ENCODE measurements around the gene ACTR1A.
"Not testable (repeated sequence)": the region's sequence is repeated elsewhere in the genome, so short reads cannot be mapped to it uniquely, and the experiment has no call there.

ACTR1A gene

DNA sequence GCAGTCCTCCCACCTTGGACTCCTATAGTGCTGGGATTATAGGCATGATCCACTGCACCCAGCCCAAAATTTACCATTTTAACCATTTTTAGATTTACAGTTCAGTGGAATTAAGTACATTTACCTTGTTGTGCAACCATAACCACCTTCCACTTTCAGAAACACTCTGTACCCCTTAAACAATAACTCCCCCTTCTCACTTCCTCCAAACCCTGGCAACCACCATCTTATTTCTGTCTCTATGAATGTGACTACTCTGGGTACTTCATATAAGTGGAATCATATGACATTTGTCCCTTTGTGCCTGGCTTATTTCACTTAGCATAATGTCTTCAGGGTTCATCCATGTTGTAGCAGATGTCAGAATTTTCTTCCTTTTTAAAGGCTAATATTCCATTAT lies 34.9 kb upstream of the ACTR1A start:
- H3K4me3 ChIP-seq (ENCODE audit: low read depth in 1 of 2, low read length in 2 of 2) = no peak overlapping the region
- no peaks in the 10 kb centered on the region for H3K27me3 ChIP-seq (ENCODE audit: low read depth, low read length)
- peaks cover 0 to 4% of the 10 kb centered on the region in 2 donors for H3K36me3 ChIP-seq (ENCODE audit: control insufficient read depth in 1 of 2, insufficient read depth in 2 of 2, low read length in 2 of 2)
- no peaks in the 10 kb centered on the region for H3K9me3 ChIP-seq (ENCODE audit: control insufficient read depth in 1 of 2, low read length in 2 of 2)
- H3K27ac ChIP-seq (ENCODE audit: low read length) = no peak overlapping the region
- no peaks in the 10 kb centered on the region for H3K4me1 ChIP-seq (ENCODE audit: control insufficient read depth in 1 of 2, insufficient read depth in 2 of 2, low read length in 2 of 2)

DNA sequence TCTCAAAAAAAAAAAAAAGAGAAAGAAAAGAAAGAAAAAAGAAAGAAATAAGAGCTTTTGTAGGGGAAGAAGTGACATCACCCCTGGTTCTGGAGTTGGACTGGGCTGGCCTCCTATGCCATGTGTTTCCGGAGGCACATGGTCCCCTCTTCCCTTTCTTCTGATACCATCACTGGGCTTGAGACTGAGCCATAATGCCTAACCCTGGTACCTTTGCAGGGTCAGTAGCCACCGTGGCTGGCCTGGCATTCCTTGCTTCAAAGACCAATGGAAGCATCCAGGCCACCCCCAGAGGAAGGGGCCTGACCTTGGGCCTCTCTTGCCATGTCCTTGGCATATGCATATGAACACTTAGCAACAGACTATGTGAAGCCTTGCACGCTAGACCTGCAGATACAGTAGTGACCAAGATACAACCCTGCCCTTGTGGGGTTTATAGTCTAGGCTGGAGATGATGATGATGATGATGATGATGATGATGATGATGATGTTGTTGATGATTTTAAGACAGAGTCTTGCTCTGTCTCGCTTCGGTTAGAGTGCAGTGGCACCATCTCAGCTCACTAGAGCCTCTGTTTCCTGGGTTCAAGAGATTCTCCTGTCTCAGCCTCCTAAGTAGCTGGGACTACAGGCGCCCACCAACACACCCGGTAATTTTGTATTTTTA lies 33.1 kb upstream of the ACTR1A start:
- Histone ChIP-seq H3K4me1 (ENCODE audit: control insufficient read depth in 1 of 2, insufficient read depth in 2 of 2, low read length in 2 of 2) (no peaks in the 10 kb centered on the region), H3K27me3 (ENCODE audit: low read depth, low read length) (no peaks in the 10 kb centered on the region), H3K27ac (ENCODE audit: low read length) (no peak overlapping the region), H3K9me3 (ENCODE audit: control insufficient read depth in 1 of 2, low read length in 2 of 2) (no peaks in the 10 kb centered on the region), H3K4me3 (ENCODE audit: low read depth in 1 of 2, low read length in 2 of 2) (no peak overlapping the region), H3K36me3 (ENCODE audit: control insufficient read depth in 1 of 2, insufficient read depth in 2 of 2, low read length in 2 of 2) (peaks cover 0 to 4% of the 10 kb centered on the region in 2 donors)

DNA sequence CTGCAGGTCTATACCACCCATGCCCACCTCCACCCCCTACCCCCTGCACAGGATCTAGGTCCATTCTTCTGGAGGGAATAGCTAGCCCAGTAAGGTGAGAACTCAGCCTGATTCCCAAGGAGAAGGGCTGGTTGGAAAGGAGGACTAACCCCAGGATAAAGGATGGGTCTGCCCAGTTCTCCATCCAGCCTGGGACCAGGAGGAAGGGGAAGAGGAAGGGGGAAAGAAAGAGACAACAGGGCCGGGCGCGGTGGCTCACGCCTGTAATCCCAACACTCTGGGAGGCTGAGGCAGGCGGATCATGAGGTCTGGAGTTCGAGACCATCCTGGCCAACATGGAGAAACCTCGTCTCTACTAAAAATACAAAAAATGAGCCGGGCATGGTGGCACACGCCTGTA lies 32.5 kb upstream of the ACTR1A start:
- H3K4me3 ChIP-seq (ENCODE audit: low read depth in 1 of 2, low read length in 2 of 2); H3K27ac ChIP-seq (ENCODE audit: low read length); H3K27me3 ChIP-seq (ENCODE audit: low read depth, low read length); H3K9me3 ChIP-seq (ENCODE audit: control insufficient read depth in 1 of 2, low read length in 2 of 2); H3K4me1 ChIP-seq (ENCODE audit: control insufficient read depth in 1 of 2, insufficient read depth in 2 of 2, low read length in 2 of 2); H3K36me3 ChIP-seq (ENCODE audit: control insufficient read depth in 1 of 2, insufficient read depth in 2 of 2, low read length in 2 of 2): not testable (repeated sequence)

DNA sequence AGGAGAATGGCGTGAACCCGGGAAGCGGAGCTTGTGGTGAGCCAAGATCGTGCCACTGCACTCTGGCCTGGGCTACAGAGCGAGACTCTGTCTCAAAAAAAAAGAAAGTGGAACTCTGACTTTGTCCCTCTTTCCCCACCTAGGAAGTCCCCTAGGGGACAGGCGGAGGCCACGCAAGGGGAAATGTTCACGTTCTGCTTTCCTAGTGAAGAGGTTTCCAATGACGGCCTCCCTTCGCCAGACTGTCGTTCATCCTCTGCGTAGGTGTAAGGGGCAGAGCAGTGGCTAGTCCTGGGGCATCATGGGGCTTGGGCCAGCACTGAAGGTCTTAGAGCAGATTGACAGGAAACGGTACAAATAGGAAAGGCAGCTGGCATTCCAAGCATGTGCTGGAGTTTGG lies 31.8 kb upstream of the ACTR1A start:
- no peaks in the 10 kb centered on the region for H3K9me3 ChIP-seq (ENCODE audit: control insufficient read depth in 1 of 2, low read length in 2 of 2)
- no peak overlapping the region for H3K27ac ChIP-seq (ENCODE audit: low read length)
- H3K27me3 ChIP-seq (ENCODE audit: low read depth, low read length) = no peaks in the 10 kb centered on the region
- H3K4me1 ChIP-seq (ENCODE audit: control insufficient read depth in 1 of 2, insufficient read depth in 2 of 2, low read length in 2 of 2) = no peaks in the 10 kb centered on the region
- no peak overlapping the region for H3K4me3 ChIP-seq (ENCODE audit: low read depth in 1 of 2, low read length in 2 of 2)
- H3K36me3 ChIP-seq (ENCODE audit: control insufficient read depth in 1 of 2, insufficient read depth in 2 of 2, low read length in 2 of 2) = peaks cover 0 to 4% of the 10 kb centered on the region in 2 donors

DNA sequence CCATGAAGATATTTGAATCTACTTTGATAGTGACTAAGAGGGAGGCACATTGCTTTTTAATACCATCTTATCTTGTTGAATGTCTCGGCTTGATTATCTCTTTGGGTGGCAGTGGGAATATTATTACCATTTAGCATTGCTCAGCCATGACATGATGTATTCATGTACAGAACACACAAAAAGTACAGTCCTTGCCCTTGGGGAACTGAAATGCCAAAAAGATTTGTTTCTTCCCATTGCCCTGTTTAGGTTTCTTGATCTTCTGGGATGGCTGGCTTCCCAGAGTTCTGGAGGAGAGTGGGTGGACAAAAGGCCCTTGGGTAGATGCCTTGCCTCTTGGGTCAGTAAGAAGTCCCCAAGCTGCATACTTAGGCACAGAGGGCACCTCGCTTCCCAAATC lies 25.0 kb upstream of the ACTR1A start:
- Histone ChIP-seq H3K4me3 (ENCODE audit: low read depth in 1 of 2, low read length in 2 of 2) (no peak overlapping the region), H3K4me1 (ENCODE audit: control insufficient read depth in 1 of 2, insufficient read depth in 2 of 2, low read length in 2 of 2) (peaks cover 0 to 4% of the 10 kb centered on the region in 2 donors), H3K9me3 (ENCODE audit: control insufficient read depth in 1 of 2, low read length in 2 of 2) (no peaks in the 10 kb centered on the region), H3K27ac (ENCODE audit: low read length) (no peak overlapping the region), H3K36me3 (ENCODE audit: control insufficient read depth in 1 of 2, insufficient read depth in 2 of 2, low read length in 2 of 2) (peaks cover 0 to 7% of the 10 kb centered on the region in 2 donors), H3K27me3 (ENCODE audit: low read depth, low read length) (no peaks in the 10 kb centered on the region)

DNA sequence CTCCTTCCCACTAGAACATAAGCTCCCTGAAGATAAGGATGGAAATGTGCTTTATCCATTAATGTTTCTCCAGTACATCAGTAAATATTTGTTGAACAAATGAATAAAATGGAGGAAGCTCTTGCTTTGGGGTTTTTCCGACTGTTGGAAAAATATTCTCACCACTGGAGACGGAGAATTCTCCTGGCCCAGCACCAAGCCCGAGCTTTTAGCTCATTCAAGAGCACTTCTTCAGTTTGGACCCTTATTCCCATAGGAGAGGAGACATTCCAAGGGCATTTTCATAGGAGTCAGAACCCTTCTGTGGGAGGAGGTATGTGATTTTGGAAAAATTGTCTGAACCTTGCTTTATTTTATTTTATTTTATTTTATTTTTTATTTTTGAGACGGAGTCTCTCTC lies 22.2 kb upstream of the ACTR1A start:
- Histone ChIP-seq H3K9me3 (ENCODE audit: control insufficient read depth in 1 of 2, low read length in 2 of 2) (no peaks in the 10 kb centered on the region), H3K27ac (ENCODE audit: low read length) (no peak overlapping the region), H3K4me3 (ENCODE audit: low read depth in 1 of 2, low read length in 2 of 2) (no peak overlapping the region), H3K36me3 (ENCODE audit: control insufficient read depth in 1 of 2, insufficient read depth in 2 of 2, low read length in 2 of 2) (peaks cover 0 to 7% of the 10 kb centered on the region in 2 donors), H3K4me1 (ENCODE audit: control insufficient read depth in 1 of 2, insufficient read depth in 2 of 2, low read length in 2 of 2) (peaks cover 0 to 4% of the 10 kb centered on the region in 2 donors), H3K27me3 (ENCODE audit: low read depth, low read length) (no peaks in the 10 kb centered on the region)

DNA sequence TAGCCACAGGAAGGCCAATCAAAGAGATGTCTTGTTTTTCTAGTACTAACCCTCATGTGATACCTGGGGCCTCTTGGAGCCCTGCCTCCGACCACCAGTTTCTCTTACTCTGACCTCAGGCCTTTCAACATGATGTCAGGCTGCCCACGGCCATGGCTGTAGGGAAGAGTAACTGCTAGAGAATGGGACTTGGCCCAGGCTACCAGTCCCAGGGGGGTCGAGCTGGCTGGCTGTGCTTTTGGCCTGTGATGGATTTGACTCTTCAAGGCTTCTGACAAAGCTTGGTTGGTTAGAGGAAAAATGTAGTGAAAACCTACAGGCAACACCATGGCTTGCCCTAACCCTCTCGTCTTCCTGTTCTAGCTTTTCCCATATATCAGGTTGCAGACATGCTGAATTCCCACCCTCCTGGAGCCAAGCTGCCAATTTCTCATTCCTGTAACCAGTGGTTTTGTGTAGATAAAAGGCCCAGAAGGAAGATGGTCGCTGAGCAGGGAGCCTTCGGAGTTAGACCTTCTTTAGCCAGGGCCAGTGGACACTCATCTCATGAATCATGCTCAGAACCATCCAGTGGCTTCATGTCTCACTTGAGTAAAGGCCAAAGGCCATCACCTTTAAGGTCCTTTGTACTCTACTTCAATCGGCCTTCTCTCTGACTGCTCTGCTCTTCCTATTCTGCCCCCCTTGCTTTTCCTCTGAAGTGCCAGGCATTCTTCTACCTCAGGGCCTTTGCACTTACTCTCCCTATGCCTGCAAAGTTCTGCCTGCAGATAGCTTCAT lies 20.9 kb upstream of the ACTR1A start:
- H3K36me3 ChIP-seq (ENCODE audit: control insufficient read depth in 1 of 2, insufficient read depth in 2 of 2, low read length in 2 of 2) = peaks cover 0 to 7% of the 10 kb centered on the region in 2 donors
- H3K4me3 ChIP-seq (ENCODE audit: low read depth in 1 of 2, low read length in 2 of 2) = no peak overlapping the region
- H3K27ac ChIP-seq (ENCODE audit: low read length) = no peak overlapping the region
- H3K4me1 ChIP-seq (ENCODE audit: control insufficient read depth in 1 of 2, insufficient read depth in 2 of 2, low read length in 2 of 2) = peaks cover 0 to 4% of the 10 kb centered on the region in 2 donors
- no peaks in the 10 kb centered on the region for H3K9me3 ChIP-seq (ENCODE audit: control insufficient read depth in 1 of 2, low read length in 2 of 2)
- H3K27me3 ChIP-seq (ENCODE audit: low read depth, low read length) = no peaks in the 10 kb centered on the region

DNA sequence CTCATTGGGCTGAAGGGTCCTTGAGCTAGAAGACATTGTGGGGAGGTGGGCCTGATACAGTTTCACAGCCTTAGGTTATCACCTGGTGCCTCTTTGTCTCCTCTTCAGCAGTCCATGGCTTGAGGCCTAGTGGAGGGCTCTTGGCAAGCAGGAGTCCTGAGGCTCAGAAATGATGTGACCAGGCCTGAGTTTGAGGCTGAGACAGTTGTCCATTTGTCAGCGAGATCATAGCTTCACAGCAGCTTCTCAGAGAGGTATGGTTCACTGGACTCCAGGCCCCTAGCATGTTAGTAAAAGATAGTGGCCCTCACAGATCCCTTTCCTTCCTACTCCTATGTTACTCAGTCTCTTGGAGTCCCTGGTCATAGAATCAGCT lies 20.4 kb upstream of the ACTR1A start:
- Histone ChIP-seq H3K9me3 (ENCODE audit: control insufficient read depth in 1 of 2, low read length in 2 of 2) (no peaks in the 10 kb centered on the region), H3K27ac (ENCODE audit: low read length) (no peak overlapping the region), H3K36me3 (ENCODE audit: control insufficient read depth in 1 of 2, insufficient read depth in 2 of 2, low read length in 2 of 2) (peaks cover 0 to 8% of the 10 kb centered on the region in 2 donors), H3K27me3 (ENCODE audit: low read depth, low read length) (no peaks in the 10 kb centered on the region), H3K4me3 (ENCODE audit: low read depth in 1 of 2, low read length in 2 of 2) (no peak overlapping the region), H3K4me1 (ENCODE audit: control insufficient read depth in 1 of 2, insufficient read depth in 2 of 2, low read length in 2 of 2) (peaks cover 0 to 3% of the 10 kb centered on the region in 2 donors)

DNA sequence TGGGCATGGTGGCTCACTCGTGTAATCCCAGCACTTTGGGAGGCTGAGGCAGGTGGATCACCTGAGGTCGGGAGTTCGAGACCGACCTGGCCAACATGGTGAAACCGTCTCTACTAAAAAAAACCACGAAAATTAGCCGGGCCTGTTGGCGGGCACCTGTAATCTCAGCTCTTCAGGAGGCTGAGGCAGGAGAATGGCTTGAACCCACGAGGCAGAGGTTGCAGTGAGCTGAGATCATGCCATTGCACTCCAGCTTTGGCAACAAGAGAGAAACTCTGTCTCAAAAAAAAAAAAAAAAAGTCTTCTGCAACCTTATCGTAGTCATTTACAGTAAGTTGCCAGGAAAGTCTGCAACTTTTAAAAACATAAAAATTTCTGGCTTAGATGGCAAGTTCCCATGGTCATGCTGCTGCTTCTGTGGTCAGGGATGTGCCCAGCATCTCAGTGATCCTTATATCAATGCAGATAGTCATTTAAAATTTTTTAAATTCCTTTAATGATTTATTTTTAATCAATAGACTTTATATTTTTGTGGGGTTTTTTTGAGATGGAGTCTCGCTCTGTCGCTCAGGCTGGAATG lies 16.8 kb upstream of the ACTR1A start:
- Histone ChIP-seq H3K9me3 (ENCODE audit: control insufficient read depth in 1 of 2, low read length in 2 of 2) (no peaks in the 10 kb centered on the region), H3K4me1 (ENCODE audit: control insufficient read depth in 1 of 2, insufficient read depth in 2 of 2, low read length in 2 of 2) (no peaks in the 10 kb centered on the region), H3K27ac (ENCODE audit: low read length) (no peak overlapping the region), H3K36me3 (ENCODE audit: control insufficient read depth in 1 of 2, insufficient read depth in 2 of 2, low read length in 2 of 2) (peaks cover 3 to 17% of the 10 kb centered on the region in 2 donors), H3K27me3 (ENCODE audit: low read depth, low read length) (no peaks in the 10 kb centered on the region), H3K4me3 (ENCODE audit: low read depth in 1 of 2, low read length in 2 of 2) (no peak overlapping the region)

DNA sequence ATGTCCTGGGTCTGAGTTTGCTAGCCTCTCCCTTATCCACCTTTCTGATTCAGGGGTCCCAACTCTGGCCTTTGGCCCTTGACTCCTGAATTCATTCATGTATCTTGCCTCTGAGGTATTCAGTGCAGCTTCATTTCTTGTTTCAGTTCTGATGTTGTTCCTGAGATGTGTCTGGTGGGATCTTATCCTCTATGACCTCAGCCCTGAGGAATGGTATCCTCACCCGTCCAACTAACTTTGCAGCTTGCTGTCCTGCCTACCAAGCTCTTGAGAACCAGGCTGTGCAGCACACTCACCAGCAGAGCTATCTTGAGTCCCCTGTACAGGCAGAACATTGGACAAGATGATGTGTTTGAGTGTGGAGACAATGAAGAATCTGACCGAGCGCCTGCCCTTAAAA lies 15.0 kb upstream of the ACTR1A start:
- H3K4me1 ChIP-seq (ENCODE audit: control insufficient read depth in 1 of 2, insufficient read depth in 2 of 2, low read length in 2 of 2) = no peaks in the 10 kb centered on the region
- H3K36me3 ChIP-seq (ENCODE audit: control insufficient read depth in 1 of 2, insufficient read depth in 2 of 2, low read length in 2 of 2) = peaks cover 11 to 22% of the 10 kb centered on the region in 2 donors
- no peak overlapping the region for H3K4me3 ChIP-seq (ENCODE audit: low read depth in 1 of 2, low read length in 2 of 2)
- H3K9me3 ChIP-seq (ENCODE audit: control insufficient read depth in 1 of 2, low read length in 2 of 2) = no peaks in the 10 kb centered on the region
- H3K27ac ChIP-seq (ENCODE audit: low read length) = no peak overlapping the region
- no peaks in the 10 kb centered on the region for H3K27me3 ChIP-seq (ENCODE audit: low read depth, low read length)

DNA sequence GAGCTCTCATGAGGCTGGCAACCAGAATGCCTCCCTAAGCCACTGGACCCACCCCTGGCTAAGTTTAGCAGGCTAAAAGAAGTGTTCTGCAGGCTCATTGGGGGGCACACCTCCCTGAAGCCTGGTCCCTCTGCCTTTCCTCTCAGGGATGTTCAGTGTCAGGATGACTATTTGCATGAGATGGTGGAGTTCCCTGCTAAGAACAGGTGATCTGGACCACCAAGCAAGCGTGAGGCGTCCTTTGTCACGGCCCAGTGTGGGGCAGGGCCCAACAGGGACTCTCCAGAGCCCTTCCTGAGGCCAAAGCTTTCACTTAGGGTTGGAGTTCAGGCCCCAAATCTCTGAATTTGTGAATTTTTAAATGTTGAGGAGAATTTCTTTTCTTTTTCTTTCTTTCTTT lies 13.2 kb upstream of the ACTR1A start:
- Histone ChIP-seq H3K4me3 (ENCODE audit: low read depth in 1 of 2, low read length in 2 of 2) (no peak overlapping the region), H3K4me1 (ENCODE audit: control insufficient read depth in 1 of 2, insufficient read depth in 2 of 2, low read length in 2 of 2) (no peaks in the 10 kb centered on the region), H3K9me3 (ENCODE audit: control insufficient read depth in 1 of 2, low read length in 2 of 2) (no peaks in the 10 kb centered on the region), H3K27ac (ENCODE audit: low read length) (no peak overlapping the region), H3K27me3 (ENCODE audit: low read depth, low read length) (no peaks in the 10 kb centered on the region), H3K36me3 (ENCODE audit: control insufficient read depth in 1 of 2, insufficient read depth in 2 of 2, low read length in 2 of 2) (peaks cover 11 to 22% of the 10 kb centered on the region in 2 donors)
